B cell (primary cell): Measurements from ENCODE around the gene TLK1.

Source experiments
- EZH2 ChIP-seq: IDR thresholded peaks from 2 replicates; pipeline ENCODE4 v1.6.1; 2012; ENCODE audit warnings: borderline replicate concordance, low read depth, mild to moderate bottlenecking, moderate library complexity, low read length; ENCODE audit not compliant: insufficient read depth, poor library complexity, severe bottlenecking
- TF ChIP-seq, protein P1 (sequence below): fragments of 200-600 bp; IDR thresholded peaks from one replicate; pipeline ENCODE4 v1.8.0; 2022; ENCODE audit warnings: antibody characterized with exemption, mild to moderate bottlenecking

DNA sequence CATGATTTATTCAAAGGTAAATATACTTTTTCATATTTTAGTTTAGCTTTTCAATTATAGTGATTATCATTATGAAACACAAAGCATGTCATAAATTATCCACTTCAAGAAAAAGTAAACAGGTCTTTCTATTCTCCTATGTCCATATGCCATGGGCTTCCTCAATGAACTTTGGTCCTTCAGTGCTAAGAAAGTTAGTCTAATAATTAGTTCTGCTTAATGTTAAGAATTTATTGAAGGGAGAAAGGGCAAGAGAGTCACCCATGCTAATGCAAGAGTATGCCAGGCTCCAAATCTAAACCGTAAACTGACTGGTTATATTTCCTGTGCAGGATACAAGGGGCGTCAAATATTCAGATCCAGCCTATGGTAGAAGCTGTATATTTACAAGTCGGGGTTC is 135.5 kb downstream of the TLK1 start:
- TF ChIP-seq, protein P1, sequence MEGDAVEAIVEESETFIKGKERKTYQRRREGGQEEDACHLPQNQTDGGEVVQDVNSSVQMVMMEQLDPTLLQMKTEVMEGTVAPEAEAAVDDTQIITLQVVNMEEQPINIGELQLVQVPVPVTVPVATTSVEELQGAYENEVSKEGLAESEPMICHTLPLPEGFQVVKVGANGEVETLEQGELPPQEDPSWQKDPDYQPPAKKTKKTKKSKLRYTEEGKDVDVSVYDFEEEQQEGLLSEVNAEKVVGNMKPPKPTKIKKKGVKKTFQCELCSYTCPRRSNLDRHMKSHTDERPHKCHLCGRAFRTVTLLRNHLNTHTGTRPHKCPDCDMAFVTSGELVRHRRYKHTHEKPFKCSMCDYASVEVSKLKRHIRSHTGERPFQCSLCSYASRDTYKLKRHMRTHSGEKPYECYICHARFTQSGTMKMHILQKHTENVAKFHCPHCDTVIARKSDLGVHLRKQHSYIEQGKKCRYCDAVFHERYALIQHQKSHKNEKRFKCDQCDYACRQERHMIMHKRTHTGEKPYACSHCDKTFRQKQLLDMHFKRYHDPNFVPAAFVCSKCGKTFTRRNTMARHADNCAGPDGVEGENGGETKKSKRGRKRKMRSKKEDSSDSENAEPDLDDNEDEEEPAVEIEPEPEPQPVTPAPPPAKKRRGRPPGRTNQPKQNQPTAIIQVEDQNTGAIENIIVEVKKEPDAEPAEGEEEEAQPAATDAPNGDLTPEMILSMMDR: no peak
- no peak for TF ChIP-seq EZH2
